ENCODE results near the gene LRP1-AS. TPM values are rescaled to one million over a fixed set of nuclear protein-coding genes. Genes with fewer than 3 reads are reported as not detected.
A peak's percentile ranks its signal among the peaks of the same experiment; 100 is the strongest.

LRP1-AS gene
- total RNA-seq, 1 experiment from 2014 or later, result not detected

DNA sequence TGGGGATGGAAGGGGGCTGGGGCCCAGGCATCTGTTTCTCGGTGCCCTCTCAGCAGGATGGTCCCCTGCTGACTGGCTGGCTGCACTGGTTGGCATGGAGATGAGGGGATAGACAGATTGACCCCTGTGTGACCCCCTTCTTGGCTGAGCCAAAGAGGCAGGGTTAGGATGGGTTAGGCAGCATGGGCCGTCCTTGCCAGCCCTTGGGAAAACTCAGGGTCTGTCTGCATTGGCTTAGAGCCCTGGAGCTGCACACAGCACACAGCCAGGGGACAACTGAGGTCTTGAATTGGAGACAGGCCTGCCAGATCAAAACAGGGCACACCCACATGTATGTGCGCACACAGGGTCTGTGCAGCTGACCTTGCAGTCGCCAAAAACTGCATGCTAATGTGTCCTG lies 11.2 kb upstream of the LRP1-AS start (continued):
- TF ChIP-seq NFYB (CRISPR knock-in tag; conservative IDR thresholded peaks at IDR 0.05; ENCODE audit: low read depth), result no peak

DNA sequence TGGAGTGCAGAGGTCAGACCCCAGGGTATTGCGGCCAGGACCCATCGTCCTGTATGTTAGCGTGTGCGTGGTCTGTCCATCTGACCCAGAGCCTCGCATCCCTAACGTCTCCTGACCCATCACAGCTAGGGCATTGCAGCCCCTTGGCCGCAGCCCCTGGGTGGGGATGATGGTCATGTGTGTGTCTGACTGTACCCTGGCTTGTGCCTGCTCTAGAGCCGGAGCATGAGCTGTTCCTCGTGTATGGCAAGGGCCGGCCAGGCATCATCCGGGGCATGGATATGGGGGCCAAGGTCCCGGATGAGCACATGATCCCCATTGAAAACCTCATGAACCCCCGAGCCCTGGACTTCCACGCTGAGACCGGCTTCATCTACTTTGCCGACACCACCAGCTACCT lies 10.8 kb upstream of the LRP1-AS start:
- ChIA-PET CTCF (no interaction called here), POLR2A (no interaction called here)
- Mint-ChIP-seq H3K9me3 (no peaks in the 10 kb centered on the region), H3K27me3 (ENCODE audit: low read depth) (no peaks in the 10 kb centered on the region), H3K4me1 (no peaks in the 10 kb centered on the region), H3K36me3 (peaks cover 74% of the 10 kb centered on the region), H3K27ac (no peak overlapping the region), H3K4me3 (no peak overlapping the region)
- no peak for DNase-seq (ENCODE audit: low spot score)
- ATAC-seq, result no peak
- TF ChIP-seq, protein P1, sequence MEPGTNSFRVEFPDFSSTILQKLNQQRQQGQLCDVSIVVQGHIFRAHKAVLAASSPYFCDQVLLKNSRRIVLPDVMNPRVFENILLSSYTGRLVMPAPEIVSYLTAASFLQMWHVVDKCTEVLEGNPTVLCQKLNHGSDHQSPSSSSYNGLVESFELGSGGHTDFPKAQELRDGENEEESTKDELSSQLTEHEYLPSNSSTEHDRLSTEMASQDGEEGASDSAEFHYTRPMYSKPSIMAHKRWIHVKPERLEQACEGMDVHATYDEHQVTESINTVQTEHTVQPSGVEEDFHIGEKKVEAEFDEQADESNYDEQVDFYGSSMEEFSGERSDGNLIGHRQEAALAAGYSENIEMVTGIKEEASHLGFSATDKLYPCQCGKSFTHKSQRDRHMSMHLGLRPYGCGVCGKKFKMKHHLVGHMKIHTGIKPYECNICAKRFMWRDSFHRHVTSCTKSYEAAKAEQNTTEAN (CRISPR knock-in tag; IDR thresholded peaks at IDR 0.05), result no peak
- no peak for TF ChIP-seq TEAD1 (CRISPR knock-in tag; IDR thresholded peaks at IDR 0.05)
- no peak for TF ChIP-seq ZNF138 (CRISPR knock-in tag; conservative IDR thresholded peaks at IDR 0.05)
- TF ChIP-seq, protein P2, sequence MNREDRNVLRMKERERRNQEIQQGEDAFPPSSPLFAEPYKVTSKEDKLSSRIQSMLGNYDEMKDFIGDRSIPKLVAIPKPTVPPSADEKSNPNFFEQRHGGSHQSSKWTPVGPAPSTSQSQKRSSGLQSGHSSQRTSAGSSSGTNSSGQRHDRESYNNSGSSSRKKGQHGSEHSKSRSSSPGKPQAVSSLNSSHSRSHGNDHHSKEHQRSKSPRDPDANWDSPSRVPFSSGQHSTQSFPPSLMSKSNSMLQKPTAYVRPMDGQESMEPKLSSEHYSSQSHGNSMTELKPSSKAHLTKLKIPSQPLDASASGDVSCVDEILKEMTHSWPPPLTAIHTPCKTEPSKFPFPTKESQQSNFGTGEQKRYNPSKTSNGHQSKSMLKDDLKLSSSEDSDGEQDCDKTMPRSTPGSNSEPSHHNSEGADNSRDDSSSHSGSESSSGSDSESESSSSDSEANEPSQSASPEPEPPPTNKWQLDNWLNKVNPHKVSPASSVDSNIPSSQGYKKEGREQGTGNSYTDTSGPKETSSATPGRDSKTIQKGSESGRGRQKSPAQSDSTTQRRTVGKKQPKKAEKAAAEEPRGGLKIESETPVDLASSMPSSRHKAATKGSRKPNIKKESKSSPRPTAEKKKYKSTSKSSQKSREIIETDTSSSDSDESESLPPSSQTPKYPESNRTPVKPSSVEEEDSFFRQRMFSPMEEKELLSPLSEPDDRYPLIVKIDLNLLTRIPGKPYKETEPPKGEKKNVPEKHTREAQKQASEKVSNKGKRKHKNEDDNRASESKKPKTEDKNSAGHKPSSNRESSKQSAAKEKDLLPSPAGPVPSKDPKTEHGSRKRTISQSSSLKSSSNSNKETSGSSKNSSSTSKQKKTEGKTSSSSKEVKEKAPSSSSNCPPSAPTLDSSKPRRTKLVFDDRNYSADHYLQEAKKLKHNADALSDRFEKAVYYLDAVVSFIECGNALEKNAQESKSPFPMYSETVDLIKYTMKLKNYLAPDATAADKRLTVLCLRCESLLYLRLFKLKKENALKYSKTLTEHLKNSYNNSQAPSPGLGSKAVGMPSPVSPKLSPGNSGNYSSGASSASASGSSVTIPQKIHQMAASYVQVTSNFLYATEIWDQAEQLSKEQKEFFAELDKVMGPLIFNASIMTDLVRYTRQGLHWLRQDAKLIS (CRISPR knock-in tag; IDR thresholded peaks at IDR 0.05; ENCODE audit: borderline replicate concordance), result no peak
- no peak for TF ChIP-seq ZNF317 (CRISPR knock-in tag; IDR thresholded peaks at IDR 0.05; ENCODE audit: borderline replicate concordance, low read depth)
- TF ChIP-seq SMAD4 (CRISPR knock-in tag; IDR thresholded peaks at IDR 0.05), result no peak

DNA sequence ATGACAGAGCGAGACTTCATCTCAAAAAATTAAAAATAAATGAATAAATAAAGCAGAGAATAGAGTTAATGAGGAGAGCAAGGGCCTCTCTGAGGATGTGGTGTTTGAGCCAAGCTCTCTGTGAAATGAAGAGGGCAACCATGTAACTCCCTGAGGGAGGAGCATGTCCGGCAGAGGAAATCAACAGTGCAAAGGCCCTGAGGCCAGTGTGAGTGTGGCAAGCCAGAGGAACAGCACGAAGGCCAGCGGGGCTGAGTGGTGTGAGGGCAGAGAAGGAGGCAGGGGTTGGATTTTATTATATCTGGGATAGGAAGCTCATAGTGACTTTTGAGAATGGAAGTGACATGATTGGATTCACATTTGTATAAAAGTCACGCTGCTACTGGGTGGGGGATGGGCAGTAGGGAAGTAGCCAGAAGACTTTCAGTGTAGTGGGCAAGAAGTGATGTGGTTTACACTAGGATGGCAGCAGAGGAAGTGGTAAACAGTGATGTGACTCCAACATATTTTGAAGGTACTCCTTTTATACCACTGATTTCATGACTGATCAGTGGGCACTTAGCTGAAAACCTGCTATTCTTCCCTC lies 10.3 kb upstream of the LRP1-AS start:
- 0 out of 2 replicates have a peak, but pooled peaks have one; percentile 39 for TF ChIP-seq GTF2I (CRISPR knock-in tag; conservative IDR thresholded peaks at IDR 0.05)
- TF ChIP-seq, protein P2 (CRISPR knock-in tag; IDR thresholded peaks at IDR 0.05; ENCODE audit: borderline replicate concordance), result no peak
- TF ChIP-seq TEAD1 (CRISPR knock-in tag; IDR thresholded peaks at IDR 0.05), result no peak
- TF ChIP-seq, protein P3, sequence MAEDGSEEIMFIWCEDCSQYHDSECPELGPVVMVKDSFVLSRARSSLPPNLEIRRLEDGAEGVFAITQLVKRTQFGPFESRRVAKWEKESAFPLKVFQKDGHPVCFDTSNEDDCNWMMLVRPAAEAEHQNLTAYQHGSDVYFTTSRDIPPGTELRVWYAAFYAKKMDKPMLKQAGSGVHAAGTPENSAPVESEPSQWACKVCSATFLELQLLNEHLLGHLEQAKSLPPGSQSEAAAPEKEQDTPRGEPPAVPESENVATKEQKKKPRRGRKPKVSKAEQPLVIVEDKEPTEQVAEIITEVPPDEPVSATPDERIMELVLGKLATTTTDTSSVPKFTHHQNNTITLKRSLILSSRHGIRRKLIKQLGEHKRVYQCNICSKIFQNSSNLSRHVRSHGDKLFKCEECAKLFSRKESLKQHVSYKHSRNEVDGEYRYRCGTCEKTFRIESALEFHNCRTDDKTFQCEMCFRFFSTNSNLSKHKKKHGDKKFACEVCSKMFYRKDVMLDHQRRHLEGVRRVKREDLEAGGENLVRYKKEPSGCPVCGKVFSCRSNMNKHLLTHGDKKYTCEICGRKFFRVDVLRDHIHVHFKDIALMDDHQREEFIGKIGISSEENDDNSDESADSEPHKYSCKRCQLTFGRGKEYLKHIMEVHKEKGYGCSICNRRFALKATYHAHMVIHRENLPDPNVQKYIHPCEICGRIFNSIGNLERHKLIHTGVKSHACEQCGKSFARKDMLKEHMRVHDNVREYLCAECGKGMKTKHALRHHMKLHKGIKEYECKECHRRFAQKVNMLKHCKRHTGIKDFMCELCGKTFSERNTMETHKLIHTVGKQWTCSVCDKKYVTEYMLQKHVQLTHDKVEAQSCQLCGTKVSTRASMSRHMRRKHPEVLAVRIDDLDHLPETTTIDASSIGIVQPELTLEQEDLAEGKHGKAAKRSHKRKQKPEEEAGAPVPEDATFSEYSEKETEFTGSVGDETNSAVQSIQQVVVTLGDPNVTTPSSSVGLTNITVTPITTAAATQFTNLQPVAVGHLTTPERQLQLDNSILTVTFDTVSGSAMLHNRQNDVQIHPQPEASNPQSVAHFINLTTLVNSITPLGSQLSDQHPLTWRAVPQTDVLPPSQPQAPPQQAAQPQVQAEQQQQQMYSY (CRISPR knock-in tag; IDR thresholded peaks at IDR 0.05), result no peak
- ATAC-seq, result no peak
- H3K27me3 Mint-ChIP-seq (ENCODE audit: low read depth), result no peaks in the 10 kb centered on the region
- CTCF ChIA-PET, result interaction anchor here (1.3 kb wide), 1 partner anchor 18 kb away, joined by 5 read pairs; no protein-coding TSS in a partner anchor
- no peak overlapping the region for H3K4me3 Mint-ChIP-seq
- H3K9me3 Mint-ChIP-seq, result no peaks in the 10 kb centered on the region
- POLR2A ChIA-PET, result no interaction called here
- no peak for DNase-seq (ENCODE audit: low spot score)
- no peak overlapping the region for H3K27ac Mint-ChIP-seq
- no peaks in the 10 kb centered on the region for H3K4me1 Mint-ChIP-seq
- peaks cover 76% of the 10 kb centered on the region for H3K36me3 Mint-ChIP-seq

Measured in WTC11 (cell line).